GM23338 (cell line): ENCODE data around the gene AKAP9. TPM values are rescaled to one million over a fixed set of nuclear protein-coding genes. Genes with fewer than 3 reads are reported as not detected.

Experiments
- ATAC-seq: fragments of 200-7000 bp; cut with Tn5 transposase; 3 replicates; pipeline ENCODE4 v1.9.1; 2020
- DNase-seq: peaks from one replicate; pipeline ENCODE4 v3.0.0-alpha.2; 2015; ENCODE audit warnings: low spot score
- H2AFZ ChIP-seq: fragments of 200-600 bp; sonication (generic); 2 replicates; pipeline ENCODE4 v1.8.0; 2016; ENCODE audit warnings: antibody characterized with exemption, mild to moderate bottlenecking, moderate library complexity
- H3F3A ChIP-seq: fragments of 200-600 bp; sonication (generic); replicated peaks from 2 replicates; pipeline ENCODE4 v1.8.0; 2017; ENCODE audit warnings: antibody characterized with exemption, mixed run types, low read depth
- H3K27ac ChIP-seq: fragments of 200-600 bp; sonication (generic); 2 replicates; pipeline ENCODE4 v1.6.1; 2016; ENCODE audit warnings: low read depth
- H3K27me3 ChIP-seq: fragments of 200-600 bp; sonication (generic); 2 replicates; pipeline ENCODE4 v1.8.0; 2016; ENCODE audit warnings: mild to moderate bottlenecking, mixed run types, moderate library complexity; ENCODE audit not compliant: insufficient read depth
- H3K36me3 ChIP-seq: fragments of 200-600 bp; sonication (generic); 2 replicates; pipeline ENCODE4 v1.8.0; 2016; ENCODE audit warnings: mild to moderate bottlenecking; ENCODE audit not compliant: insufficient read depth
- H3K4me1 ChIP-seq: fragments of 200-600 bp; sonication (generic); 2 replicates; pipeline ENCODE4 v1.8.0; 2016; ENCODE audit warnings: mild to moderate bottlenecking, moderate library complexity; ENCODE audit not compliant: insufficient read depth
- H3K4me2 ChIP-seq: fragments of 200-600 bp; sonication (generic); 2 replicates; pipeline ENCODE4 v1.7.1; 2017; ENCODE audit warnings: mixed run types
- H3K4me3 ChIP-seq: fragments of 200-600 bp; sonication (generic); 2 replicates; pipeline ENCODE4 v1.6.1; 2016; ENCODE audit warnings: mixed run types
- H3K79me2 ChIP-seq: fragments of 200-600 bp; sonication (generic); replicated peaks from 2 replicates; pipeline ENCODE4 v1.8.0; 2017; ENCODE audit warnings: mild to moderate bottlenecking; ENCODE audit not compliant: insufficient read depth
- H3K9me2 ChIP-seq: fragments of 200-600 bp; sonication (generic); 2 replicates; pipeline ENCODE4 v1.8.0; 2017; ENCODE audit not compliant: insufficient read depth
- H4K20me1 ChIP-seq: fragments of 200-600 bp; sonication (generic); replicated peaks from 2 replicates; pipeline ENCODE4 v1.8.0; 2017; ENCODE audit warnings: mild to moderate bottlenecking; ENCODE audit not compliant: insufficient read depth
- H3K27ac Mint-ChIP-seq: 2 replicates; pipeline ENCODE4 v1.8.0; 2020; ENCODE audit warnings: inconsistent platforms, mild to moderate bottlenecking, moderate library complexity, mixed read lengths
- H3K27me3 Mint-ChIP-seq: 3 replicates; pipeline ENCODE4 v1.8.0; 2022; ENCODE audit warnings: low read depth, mild to moderate bottlenecking, moderate library complexity, mixed read lengths, inconsistent platforms; ENCODE audit not compliant: insufficient read depth, poor library complexity
- H3K36me3 Mint-ChIP-seq: 3 replicates; pipeline ENCODE4 v1.8.0; 2021; ENCODE audit warnings: low read depth, mild to moderate bottlenecking, inconsistent platforms, moderate library complexity, mixed read lengths
- H3K4me1 Mint-ChIP-seq: 3 replicates; pipeline ENCODE4 v1.8.0; 2020; ENCODE audit warnings: mild to moderate bottlenecking, inconsistent platforms, mixed read lengths
- H3K4me3 Mint-ChIP-seq: 3 replicates; pipeline ENCODE4 v1.8.0; 2021; ENCODE audit warnings: moderate library complexity, mild to moderate bottlenecking, inconsistent platforms, mixed read lengths
- H3K9me3 Mint-ChIP-seq: 3 replicates; pipeline ENCODE4 v1.8.0; 2020; ENCODE audit warnings: moderate library complexity, mild to moderate bottlenecking, inconsistent platforms, mixed read lengths
- CREB1 ChIP-seq: fragments of 250-450 bp; sonication (Bioruptor Pico); IDR thresholded peaks from 2 replicates; pipeline ENCODE4 v1.5.0; 2020; ENCODE audit warnings: low read depth, mild to moderate bottlenecking, moderate library complexity
- ETS1 ChIP-seq: IDR thresholded peaks from 2 replicates; pipeline ENCODE4 v1.6.1; 2016; ENCODE audit warnings: antibody characterized with exemption
- EZH2 ChIP-seq: fragments of 200-600 bp; sonication (generic); IDR thresholded peaks from one replicate; pipeline ENCODE4 v1.8.0; 2017; ENCODE audit warnings: antibody characterized with exemption, mild to moderate bottlenecking, low read depth; ENCODE audit not compliant: unreplicated experiment
- EZH2phosphoT487 ChIP-seq: fragments of 200-600 bp; sonication (generic); IDR thresholded peaks from one replicate; pipeline ENCODE4 v1.8.1; 2018; ENCODE audit warnings: antibody characterized with exemption; ENCODE audit not compliant: unreplicated experiment
- NANOG ChIP-seq: IDR thresholded peaks from 2 replicates; pipeline ENCODE4 v1.6.1; 2016; ENCODE audit warnings: antibody characterized with exemption, borderline replicate concordance
- ZNF114 ChIP-seq: fragments of 250-450 bp; sonication (Bioruptor Pico); IDR thresholded peaks from 2 replicates; pipeline ENCODE4 v1.5.0; 2020; ENCODE audit warnings: mild to moderate bottlenecking, moderate library complexity
- ZNF462 ChIP-seq: fragments of 250-450 bp; sonication (Bioruptor Pico); IDR thresholded peaks from 2 replicates; pipeline ENCODE4 v1.5.0; 2020; ENCODE audit warnings: mild to moderate bottlenecking, moderate library complexity
- polyA plus RNA-seq: library from polyadenylated mRNA; unstranded; fragments of >200 nt; fragmentation: Nextera tagmentation; extraction: Ambion mirVana; gene quantifications from 2 replicates; pipeline ENCODE4 v1.2.1, GENCODE V29; 2016
- total RNA-seq: library from RNA; depleted of rRNA; stranded (reverse); fragments of >200 nt; shearing (Covaris generic); gene quantifications from 2 replicates; pipeline ENCODE4 v1.2.3, GENCODE V29; 2014

The AKAP9 gene
- total and polyA plus RNA-seq, 2 experiments from 2014 or later = 33.5 to 67.4 TPM

- no peak for TF ChIP-seq CREB1 (CRISPR knock-in tag)
- TF ChIP-seq ZNF462 (CRISPR knock-in tag) = no peak
Measured at GRCh38 chr7:91918356-91918755, 22.3 kb upstream of the AKAP9 start (continued).

- Histone ChIP-seq H3K79me2 (no peaks in the 10 kb centered on the region), H3K36me3 (no peaks in the 10 kb centered on the region), H4K20me1 (no peaks in the 10 kb centered on the region), H3K9me2 (0 out of 2 replicates have a peak, but pooled peaks cover 9% of the 10 kb centered on the region), H3F3A (no peaks in the 10 kb centered on the region), H3K27me3 (no peaks in the 10 kb centered on the region), H3K4me1 (no peaks in the 10 kb centered on the region), H3K27ac (no peak overlapping the region), H3K4me2 (no peak overlapping the region), H2AFZ (no peak overlapping the region), H3K4me3 (no peak overlapping the region)
- Mint-ChIP-seq H3K27me3 (no peaks in the 10 kb centered on the region), H3K4me1 (peaks cover 3% of the 10 kb centered on the region; the same call in 1 of the 3 replicates), H3K27ac (no peak overlapping the region), H3K9me3 (no peaks in the 10 kb centered on the region), H3K4me3 (no peak overlapping the region), H3K36me3 (no peaks in the 10 kb centered on the region)
- DNase-seq (no peak), ATAC-seq (no peak)
- TF ChIP-seq ZNF114 (CRISPR knock-in tag) (no peak), NANOG (no peak), ETS1 (no peak), CREB1 (CRISPR knock-in tag) (no peak), ZNF462 (CRISPR knock-in tag) (no peak), EZH2phosphoT487 (no peak), EZH2 (no peak)
Measured at GRCh38 chr7:91922857-91923256, 17.8 kb upstream of the AKAP9 start.
